ENCODE data around the gene STPG4.

Gene STPG4

GRCh38 chr2:47069628-47070154, 85.4 kb downstream of the STPG4 start:
- peak; percentile 15 for DNase-seq

DNA sequence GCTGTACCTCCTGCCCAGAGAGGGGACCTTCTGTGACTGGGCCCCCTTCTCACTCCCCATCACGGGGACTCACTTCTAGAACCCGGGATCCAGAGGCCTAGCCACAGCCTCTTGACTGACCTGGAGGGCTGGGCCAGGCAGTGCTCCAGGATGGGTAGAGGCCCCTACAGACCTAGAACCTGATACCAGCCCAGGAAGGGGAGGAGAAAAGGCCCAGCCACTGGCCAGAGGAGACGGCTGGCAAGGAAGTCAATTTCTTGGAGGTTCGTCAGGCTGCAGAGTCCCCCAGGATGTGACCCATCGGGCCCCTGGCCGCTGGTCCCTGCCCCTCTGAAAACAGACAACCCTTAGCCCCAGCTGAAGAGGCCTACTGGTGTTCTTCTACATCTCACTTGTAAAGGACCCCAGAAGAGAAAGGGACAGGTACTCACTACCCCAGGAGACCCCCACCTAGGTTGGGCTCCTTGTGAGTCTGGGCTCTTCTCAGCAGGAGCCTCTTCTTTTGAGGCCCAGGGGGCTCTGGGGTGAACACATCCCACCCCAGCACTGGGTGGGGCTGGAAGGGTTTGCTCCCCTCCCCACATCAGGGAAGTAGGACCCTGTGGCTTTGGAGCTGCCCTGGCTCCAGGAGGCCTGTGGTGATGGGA, 86.0 kb downstream of the STPG4 start:
- no peak for DNase-seq

DNA sequence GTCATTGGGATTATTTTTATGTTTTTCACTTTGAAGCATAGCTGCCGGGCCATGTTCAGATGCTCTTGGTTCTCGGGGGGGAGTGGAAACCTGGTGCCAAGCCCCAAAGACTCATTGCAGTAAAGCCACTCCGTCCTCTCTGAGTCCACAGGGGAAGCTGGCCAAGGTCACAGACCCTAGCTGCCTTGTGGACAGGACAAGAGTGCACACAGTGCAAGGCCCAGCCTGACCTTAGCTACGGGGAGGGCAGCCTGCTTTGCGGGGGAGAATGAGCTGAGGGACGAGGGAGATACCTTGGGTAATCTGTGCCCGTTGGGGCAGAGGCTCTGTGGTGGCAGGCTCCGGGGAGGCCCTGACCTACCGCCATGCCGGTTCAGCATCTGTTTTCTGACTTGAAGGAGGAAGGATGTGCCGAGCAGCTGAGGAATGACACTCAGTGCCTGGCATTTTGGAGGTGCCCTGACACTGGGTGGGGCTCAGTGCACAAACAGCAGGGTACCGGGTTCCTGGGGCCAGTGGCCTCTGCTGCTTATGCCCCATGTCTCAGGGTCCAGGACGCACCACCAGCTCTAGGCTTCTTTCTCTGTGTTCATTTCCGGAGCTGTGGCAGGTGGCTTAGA, 87.2 kb downstream of the STPG4 start:
- DNase-seq, result no peak

GRCh38 chr2:47065771-47066380, 89.2 kb downstream of the STPG4 start:
- no peak for DNase-seq

DNA sequence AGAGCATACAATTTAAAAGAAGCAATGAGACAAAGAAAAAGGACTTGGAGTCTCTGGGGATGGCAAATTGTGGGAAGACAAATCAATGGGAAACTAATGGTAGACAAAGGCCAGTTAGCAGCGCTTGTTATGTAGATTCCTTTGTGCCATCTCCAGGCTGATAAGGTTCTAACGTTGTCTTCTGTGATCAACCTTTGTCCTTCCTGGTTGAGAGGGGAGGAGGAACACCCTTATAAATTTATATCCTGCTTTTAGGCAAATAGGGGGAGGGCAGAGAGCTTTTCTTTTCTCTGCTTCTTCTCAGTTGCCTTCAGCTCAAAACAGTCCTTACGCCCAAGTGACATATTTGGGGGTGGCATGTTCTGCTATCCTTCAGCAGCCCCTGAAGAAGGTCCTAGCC, 89.8 kb downstream of the STPG4 start:
- no peak for DNase-seq

DNA sequence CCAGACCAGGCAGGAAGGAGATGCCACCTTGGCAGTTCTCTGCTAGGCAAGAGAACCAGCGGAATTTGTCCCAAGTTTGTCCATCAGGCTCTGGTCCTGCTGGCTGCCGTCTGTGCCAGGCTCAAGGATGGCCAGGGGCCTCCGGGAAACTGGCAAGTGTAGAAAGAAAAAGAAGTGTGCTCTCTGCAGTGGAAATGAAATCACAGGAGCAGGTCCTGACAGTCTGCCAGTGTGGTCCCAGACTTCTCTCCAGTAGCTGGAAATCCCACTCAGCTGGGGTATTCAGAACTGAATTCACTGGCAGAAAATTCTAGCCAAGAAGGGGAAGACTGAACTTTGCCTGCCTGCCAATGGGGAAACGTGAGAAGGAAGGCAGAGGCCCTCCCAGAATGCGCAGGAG, 91.0 kb downstream of the STPG4 start:
- no peak for DNase-seq

- DNase-seq, result no peak
Measured at GRCh38 chr2:47063538-47063930, 91.6 kb downstream of the STPG4 start.

DNA sequence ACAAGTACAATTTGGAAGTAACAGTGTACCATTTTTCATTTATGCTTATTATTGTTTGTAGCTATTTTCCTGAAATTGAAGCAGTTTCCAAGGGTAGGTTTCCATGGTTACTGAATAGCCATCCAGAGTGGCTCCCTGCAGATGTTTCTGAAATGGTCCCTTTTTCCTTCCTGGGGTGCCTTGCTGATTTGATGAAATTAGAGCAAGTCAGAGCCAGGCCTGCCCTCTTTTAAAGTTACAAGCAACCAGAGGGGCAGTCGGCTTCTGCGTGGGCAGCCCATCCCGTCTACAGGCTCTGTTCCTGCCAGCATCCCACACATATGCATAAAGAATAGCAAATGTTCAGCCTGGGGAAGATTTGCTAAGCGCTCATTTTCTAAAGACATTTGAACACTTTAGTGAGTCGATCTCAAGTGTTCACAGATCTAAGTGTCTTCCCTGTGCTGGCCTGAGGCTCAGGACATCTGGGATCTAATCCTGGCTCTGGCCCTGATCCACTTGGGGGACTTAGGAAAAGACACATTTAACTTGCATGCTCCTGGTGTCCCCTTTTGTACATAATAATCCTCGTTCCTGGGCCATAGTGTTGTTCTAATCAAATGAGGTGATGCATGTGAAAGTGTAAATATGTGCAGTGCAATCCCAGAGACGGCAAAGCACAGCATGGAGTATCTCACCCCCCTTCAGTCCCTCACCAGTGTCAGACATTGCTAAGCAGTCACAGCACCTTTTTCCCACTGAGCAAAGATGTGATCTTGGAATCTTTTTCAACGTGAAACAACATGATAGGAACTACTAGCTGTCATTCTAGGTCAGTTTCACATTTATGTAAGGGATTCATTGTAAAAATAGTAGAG, 92.2 kb downstream of the STPG4 start:
- DNase-seq, result no peak

DNA sequence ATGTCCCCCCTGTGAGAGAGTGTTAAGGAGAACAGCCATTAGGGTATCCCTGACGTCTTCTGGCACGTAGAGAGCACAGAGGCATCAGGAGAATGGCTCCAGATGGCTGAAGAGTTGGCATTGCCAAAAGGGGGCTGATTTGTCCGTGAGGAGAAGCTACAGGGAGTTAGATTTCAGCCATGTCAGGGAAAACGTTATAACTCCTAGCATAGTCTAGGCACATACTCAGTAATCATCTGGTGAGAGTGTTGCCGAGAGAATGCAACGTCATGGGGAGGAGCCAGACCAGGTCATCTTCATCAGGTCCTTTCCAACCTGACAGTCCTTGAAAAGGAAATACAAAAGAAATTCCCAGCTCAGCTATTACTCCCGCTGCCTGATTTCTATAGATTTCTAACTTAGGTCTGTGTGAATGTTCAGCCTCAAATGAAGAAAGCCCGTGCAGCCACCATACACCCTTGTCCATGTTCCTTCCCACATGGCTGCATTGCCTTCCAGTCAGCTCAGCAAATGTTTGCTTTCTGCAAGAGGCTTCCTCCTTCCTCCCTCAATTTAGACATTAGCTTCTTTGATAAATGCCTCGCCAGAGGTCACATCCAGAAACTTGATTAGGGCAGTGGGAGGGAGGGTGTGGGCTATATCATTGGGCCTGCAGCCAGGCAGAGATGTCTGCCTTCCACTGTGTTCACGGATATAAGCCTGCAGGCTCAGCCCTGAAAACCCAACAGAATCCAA, 93.0 kb downstream of the STPG4 start:
- DNase-seq, result peak; percentile 47

DNA sequence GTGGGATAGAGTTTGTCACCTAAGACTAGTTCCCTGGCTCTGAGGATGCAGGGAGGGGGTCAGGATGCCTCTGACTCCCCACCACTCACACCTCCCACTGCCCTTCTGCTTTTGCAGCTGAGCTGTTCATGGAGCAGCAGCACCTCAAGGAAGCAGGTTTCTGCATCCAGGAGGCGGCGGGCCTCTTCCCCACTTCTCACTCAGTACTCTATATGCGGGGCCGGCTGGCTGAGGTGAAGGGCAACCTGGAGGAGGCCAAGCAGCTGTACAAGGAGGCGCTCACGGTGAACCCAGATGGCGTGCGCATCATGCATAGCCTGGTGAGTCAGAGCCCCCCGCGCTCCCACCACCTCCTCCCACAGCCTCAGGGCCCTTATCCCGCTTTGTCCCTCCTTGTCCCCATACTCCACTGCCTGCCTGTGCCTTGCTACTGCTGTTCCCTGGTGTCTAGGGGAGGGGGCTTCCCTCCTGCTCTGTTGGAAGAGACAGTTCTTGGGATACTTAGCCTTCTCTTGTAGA, 94.4 kb downstream of the STPG4 start:
- DNase-seq, result no peak

- DNase-seq, result peak; percentile 90
Measured at GRCh38 chr2:47058003-47058931, 96.8 kb downstream of the STPG4 start.

GRCh38 chr2:47057687-47058002, 97.5 kb downstream of the STPG4 start:
- DNase-seq, result no peak

DNA sequence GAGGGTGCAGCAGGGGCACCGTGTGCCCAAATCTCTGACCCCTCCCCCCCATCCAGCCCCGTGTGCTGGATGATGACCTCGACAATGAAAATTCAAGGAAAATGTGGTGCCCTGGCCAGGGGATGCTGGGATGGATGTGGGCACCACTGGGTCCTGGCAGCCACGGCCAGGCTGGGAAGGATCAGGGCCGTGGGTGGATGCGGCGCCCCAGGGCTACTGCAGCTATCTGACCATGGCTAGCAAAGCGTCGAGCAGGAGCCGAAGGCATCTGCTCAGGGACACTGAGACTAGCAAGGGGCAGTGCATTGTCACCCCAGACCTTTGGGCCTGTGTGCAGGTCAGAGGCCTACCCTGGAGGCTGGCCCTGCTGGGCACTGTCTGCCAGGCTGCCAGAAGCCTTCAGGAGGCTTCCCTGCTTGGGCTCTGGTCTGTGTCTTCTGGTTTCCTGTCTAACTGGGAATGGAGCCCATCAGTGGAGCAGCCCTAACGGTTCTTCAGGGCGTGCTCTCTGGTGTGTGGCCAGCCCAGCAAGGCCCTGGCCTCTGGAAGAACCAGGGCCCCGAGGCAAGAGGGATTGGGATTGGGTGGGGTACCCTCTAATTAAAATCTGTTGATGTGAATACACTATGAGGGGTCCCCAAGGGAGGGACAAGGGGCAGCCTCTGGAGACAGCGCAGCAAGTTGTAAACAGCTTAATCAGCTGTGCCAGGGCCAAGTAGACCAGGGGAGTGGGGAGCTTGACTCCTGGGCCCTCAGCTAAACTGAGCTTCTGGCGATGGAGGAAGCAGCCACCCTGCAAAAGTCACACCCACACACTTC, 98.0 kb downstream of the STPG4 start:
- DNase-seq, result peak; percentile 55

GRCh38 chr2:47056374-47056773, 98.7 kb downstream of the STPG4 start:
- peak; percentile 82 for DNase-seq

DNA sequence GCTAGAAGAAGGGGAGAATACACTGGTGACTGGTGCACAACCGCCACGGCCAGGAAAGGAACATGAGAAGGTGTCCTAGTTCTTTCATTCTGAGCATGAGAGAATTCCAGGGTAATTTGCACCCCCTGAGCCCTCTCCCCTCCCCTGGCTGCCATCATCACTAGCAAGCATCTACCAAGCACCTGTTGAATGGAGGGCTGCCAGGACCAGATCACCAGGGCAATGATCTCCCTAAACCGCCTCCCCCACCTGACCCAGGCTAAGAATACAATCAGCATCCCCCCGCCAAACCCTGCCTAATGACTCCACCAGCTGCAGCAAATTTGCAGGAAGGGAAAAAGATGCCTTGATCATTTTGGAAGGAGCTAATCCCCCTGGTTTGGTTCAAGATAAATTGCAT, 100.2 kb downstream of the STPG4 start:
- DNase-seq, result no peak

DNA sequence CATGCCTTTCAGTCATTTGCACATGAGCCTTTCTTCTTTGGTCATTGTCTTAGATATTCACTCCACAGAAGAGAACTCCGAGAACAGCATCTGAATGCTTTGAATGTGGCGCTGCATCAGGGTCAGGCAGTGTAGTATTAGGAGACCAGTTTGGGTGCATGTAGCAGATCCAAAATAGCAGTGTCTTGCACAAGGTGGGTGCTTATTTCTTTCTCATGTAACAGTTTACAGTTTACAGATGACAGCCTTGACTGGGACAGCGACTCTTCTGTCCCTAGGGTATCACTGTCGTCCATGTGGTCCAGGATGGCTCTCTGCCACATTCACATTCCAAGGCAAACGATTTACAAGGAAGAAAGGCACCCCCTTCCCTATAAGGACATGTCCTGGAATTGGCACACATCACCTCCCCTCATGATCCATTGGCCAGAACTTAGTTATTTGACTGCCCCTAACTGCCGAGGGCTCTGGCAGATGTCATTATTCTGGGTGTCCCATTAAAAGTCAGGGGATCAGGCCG, 101.0 kb downstream of the STPG4 start:
- no peak for DNase-seq

DNA sequence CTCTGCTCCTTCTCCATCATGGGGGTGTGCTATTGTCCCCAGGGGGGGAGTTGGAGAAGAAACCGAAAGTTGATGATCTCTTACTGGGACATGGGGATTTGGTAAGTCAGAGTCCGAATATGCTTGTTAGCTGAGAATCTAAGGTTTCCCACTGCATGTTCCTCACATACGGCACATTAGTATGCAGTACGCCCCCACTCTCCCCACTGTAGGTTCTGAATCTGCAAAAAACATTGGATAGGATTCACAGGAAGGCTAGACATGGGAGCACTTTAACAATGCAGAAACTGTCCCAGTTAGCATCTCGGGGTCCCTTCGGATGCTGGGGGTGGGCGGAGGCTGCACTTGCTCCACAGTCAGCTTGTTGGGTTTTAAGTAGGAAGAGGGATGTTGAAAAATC, 102.3 kb downstream of the STPG4 start:
- no peak for DNase-seq

- DNase-seq, result no peak
Measured at GRCh38 chr2:47051562-47051961, 103.5 kb downstream of the STPG4 start.

DNA sequence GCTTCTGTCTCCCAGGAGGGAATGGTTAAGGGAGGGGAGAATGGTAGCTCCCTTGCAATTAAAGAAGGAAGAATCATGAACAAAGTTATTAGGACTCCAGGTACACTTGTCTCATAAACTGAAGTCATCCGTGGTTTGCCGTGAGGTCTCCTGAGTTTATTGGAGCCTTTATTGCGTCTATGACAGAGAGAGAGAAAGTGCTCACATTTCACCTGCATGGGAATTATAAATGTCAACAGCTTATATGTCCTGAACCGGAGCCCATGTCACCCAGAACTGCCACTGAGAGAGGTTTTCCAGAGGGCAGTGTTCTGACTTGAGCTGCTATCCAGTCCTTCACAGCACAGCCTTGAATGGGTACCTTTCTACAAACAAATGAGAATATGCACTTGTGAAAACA, 104.3 kb downstream of the STPG4 start:
- no peak for DNase-seq

Data from NCI-H2171 treated with DMSO at 0.1 percent for 48 hours (cell line).